Measurements from ENCODE around the gene RBL2.

DNA sequence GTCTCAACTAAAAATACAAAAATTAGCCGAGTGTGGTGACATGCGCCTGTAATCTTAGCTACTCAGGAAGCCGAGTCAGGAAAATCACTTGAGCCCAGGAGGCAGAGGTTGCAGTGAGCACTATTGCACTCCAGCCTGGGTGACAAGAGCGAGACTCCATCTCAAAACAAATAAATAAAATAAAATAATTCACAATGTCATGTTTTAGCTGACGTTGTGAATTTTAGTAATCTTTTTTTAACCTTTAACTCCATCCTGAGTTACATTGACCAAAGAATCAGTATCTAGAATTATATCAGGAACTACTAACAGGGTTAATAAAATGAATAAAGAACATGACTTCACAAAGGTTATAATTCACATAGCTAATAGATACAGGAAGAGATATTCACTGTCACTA lies 5.9 kb downstream of the RBL2 start:
- TF ChIP-seq, protein P1, sequence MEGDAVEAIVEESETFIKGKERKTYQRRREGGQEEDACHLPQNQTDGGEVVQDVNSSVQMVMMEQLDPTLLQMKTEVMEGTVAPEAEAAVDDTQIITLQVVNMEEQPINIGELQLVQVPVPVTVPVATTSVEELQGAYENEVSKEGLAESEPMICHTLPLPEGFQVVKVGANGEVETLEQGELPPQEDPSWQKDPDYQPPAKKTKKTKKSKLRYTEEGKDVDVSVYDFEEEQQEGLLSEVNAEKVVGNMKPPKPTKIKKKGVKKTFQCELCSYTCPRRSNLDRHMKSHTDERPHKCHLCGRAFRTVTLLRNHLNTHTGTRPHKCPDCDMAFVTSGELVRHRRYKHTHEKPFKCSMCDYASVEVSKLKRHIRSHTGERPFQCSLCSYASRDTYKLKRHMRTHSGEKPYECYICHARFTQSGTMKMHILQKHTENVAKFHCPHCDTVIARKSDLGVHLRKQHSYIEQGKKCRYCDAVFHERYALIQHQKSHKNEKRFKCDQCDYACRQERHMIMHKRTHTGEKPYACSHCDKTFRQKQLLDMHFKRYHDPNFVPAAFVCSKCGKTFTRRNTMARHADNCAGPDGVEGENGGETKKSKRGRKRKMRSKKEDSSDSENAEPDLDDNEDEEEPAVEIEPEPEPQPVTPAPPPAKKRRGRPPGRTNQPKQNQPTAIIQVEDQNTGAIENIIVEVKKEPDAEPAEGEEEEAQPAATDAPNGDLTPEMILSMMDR (IDR thresholded peaks at IDR 0.05): no peak
- no peak for TF ChIP-seq POLR2A (IDR thresholded peaks at IDR 0.05)
